Measurements from ENCODE around the gene HEPHL1. TPM values are rescaled to one million over a fixed set of nuclear protein-coding genes. Genes with fewer than 3 reads are reported as not detected.
A peak's percentile ranks its signal among the peaks of the same experiment; 100 is the strongest.
"Not testable (repeated sequence)": the region's sequence is repeated elsewhere in the genome, so short reads cannot be mapped to it uniquely, and the experiment has no call there.

HEPHL1 gene
- total RNA-seq, 3 donors from 2014 or later (not counting 1 experiment from before 2014, with no cell fraction given): not detected

DNA sequence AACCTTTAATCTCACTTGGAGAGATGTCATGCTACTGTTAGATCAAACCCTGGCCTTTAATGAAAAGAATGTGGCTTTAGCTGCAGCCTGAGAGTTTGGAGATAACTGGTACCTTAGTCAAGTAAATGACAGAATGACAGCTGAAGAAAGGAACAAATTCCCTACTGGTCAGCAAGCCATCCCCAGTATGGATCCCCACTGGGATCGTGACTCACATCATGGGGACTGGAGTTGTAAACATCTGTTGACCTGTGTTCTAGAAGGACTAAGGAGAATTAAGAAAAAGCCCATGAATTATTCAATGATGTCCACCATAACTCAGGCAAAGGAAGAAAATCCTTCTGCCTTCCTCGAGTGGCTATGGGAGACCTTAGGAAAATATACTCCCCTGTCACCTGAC is 99.4 kb downstream of the HEPHL1 start:
- 94% methylated on average over 2 of the region's 2 CpGs for WGBS (ENCODE audit: insufficient coverage)
- H3K27ac Mint-ChIP-seq; H3K27me3 Mint-ChIP-seq (ENCODE audit: low read depth in 2 of 2); H3K4me1 ChIP-seq (ENCODE audit: control insufficient read depth, insufficient read depth, low read length); ATAC-seq; H3K4me1 Mint-ChIP-seq; intact Hi-C loops (cut with micrococcal nuclease); DNase-seq; H3K36me3 ChIP-seq (ENCODE audit: control insufficient read depth, insufficient read depth, low read length); H3K9me3 Mint-ChIP-seq; H3K9me3 ChIP-seq (ENCODE audit: control insufficient read depth, insufficient read depth, low read length); H3K27ac ChIP-seq (ENCODE audit: low read length); H3K4me3 Mint-ChIP-seq; H3K36me3 Mint-ChIP-seq; H3K27me3 ChIP-seq (ENCODE audit: control insufficient read depth, insufficient read depth, low read length); H3K4me3 ChIP-seq (ENCODE audit: low read length): not testable (repeated sequence)

DNA sequence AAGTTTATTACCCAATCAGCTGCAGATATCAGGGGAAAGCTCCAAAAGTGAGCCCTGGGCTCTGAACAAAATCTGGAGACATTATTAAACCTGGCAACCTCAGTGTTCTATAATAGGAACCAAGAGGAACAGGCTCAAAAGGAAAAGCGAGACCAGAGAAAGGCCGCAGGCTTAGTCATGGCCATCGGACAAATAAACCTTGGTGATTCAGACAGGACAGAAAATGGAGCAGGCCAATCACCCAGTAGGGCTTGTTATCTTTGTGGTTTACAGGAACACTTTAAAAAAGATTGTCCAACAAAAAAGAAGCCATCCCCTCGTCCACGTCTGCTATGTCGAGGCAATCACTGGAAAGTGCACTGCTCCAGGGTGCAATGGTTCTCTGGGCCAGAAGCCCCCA is 99.8 kb downstream of the HEPHL1 start:
- H3K4me3 Mint-ChIP-seq: no peak overlapping the region
- no peaks in the 10 kb centered on the region for H3K36me3 ChIP-seq (ENCODE audit: control insufficient read depth, insufficient read depth, low read length)
- intact Hi-C loops (cut with micrococcal nuclease): no loop called here

DNA sequence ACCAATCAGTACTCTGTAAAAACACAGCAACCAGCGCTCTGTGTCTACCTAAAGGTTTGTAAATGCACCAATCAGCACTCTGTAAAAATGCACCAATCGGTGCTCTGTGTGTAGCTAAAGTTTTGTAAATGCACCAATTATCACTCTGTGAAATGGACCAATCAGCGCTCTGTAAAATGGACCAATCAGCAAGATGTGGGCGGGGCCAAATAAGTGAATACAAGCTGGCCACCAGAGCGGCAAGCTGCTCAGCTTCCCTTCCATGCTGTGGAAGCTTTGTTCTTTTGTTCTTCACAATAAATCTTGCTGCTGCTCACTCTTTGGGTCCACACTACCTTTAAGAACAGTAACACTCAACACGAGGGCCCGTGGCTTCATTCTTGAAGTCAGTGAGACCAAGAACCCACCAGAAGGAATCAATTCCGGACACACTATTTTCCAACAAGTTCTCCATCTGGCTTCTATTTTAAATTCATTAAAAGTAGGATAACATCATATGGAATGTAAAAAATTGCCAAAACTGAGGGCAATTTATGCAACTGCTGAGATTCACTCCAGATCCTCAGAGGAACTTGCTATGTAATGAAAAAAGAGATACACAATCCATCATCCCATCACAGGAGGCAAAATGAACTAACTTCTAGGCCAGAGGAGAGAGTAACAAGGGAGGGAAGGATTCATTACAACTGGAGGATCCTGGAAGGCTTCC is 104.4 kb downstream of the HEPHL1 start:
- Mint-ChIP-seq H3K27me3 (ENCODE audit: low read depth in 2 of 2) (no peaks in the 10 kb centered on the region), H3K4me3 (no peak overlapping the region), H3K4me1 (peaks cover 10 to 17% of the 10 kb centered on the region in 2 donors), H3K36me3 (no peaks in the 10 kb centered on the region), H3K9me3 (no peaks in the 10 kb centered on the region), H3K27ac (no peak overlapping the region)
- WGBS (ENCODE audit: insufficient coverage): 92% methylated on average over 7 of the region's 8 CpGs
- intact Hi-C loops (cut with micrococcal nuclease): loop anchor here (5.0 kb wide), 2 partner anchors 347 to 383 kb away; partner anchors contain the start of genes C11orf54 and TAF1D
- Histone ChIP-seq H3K27ac (ENCODE audit: low read length) (no peak overlapping the region), H3K4me3 (ENCODE audit: low read length) (no peak overlapping the region), H3K36me3 (ENCODE audit: control insufficient read depth, insufficient read depth, low read length) (no peaks in the 10 kb centered on the region), H3K9me3 (ENCODE audit: control insufficient read depth, insufficient read depth, low read length) (no peaks in the 10 kb centered on the region), H3K4me1 (ENCODE audit: control insufficient read depth, insufficient read depth, low read length) (peaks cover 17% of the 10 kb centered on the region), H3K27me3 (ENCODE audit: control insufficient read depth, insufficient read depth, low read length) (no peaks in the 10 kb centered on the region)
- TF ChIP-seq, protein P1, sequence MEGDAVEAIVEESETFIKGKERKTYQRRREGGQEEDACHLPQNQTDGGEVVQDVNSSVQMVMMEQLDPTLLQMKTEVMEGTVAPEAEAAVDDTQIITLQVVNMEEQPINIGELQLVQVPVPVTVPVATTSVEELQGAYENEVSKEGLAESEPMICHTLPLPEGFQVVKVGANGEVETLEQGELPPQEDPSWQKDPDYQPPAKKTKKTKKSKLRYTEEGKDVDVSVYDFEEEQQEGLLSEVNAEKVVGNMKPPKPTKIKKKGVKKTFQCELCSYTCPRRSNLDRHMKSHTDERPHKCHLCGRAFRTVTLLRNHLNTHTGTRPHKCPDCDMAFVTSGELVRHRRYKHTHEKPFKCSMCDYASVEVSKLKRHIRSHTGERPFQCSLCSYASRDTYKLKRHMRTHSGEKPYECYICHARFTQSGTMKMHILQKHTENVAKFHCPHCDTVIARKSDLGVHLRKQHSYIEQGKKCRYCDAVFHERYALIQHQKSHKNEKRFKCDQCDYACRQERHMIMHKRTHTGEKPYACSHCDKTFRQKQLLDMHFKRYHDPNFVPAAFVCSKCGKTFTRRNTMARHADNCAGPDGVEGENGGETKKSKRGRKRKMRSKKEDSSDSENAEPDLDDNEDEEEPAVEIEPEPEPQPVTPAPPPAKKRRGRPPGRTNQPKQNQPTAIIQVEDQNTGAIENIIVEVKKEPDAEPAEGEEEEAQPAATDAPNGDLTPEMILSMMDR (IDR thresholded peaks at IDR 0.05): no peak
- DNase-seq: no peak
- no peak for ATAC-seq

More for the DNA sequence above, 99.8 kb downstream of the HEPHL1 start:
- ATAC-seq: no peak
- no peaks in the 10 kb centered on the region for H3K27me3 Mint-ChIP-seq (ENCODE audit: low read depth in 2 of 2)
- Histone ChIP-seq H3K4me1 (ENCODE audit: control insufficient read depth, insufficient read depth, low read length) (no peaks in the 10 kb centered on the region), H3K27me3 (ENCODE audit: control insufficient read depth, insufficient read depth, low read length) (no peaks in the 10 kb centered on the region), H3K27ac (ENCODE audit: low read length) (no peak overlapping the region), H3K9me3 (ENCODE audit: control insufficient read depth, insufficient read depth, low read length) (no peaks in the 10 kb centered on the region), H3K4me3 (ENCODE audit: low read length) (no peak overlapping the region)
- DNase-seq: no peak
- 96% methylated on average over 6 of the region's 6 CpGs for WGBS (ENCODE audit: insufficient coverage)
- no peak overlapping the region for H3K27ac Mint-ChIP-seq
- H3K36me3 Mint-ChIP-seq: no peaks in the 10 kb centered on the region
- no peaks in the 10 kb centered on the region for H3K4me1 Mint-ChIP-seq
- TF ChIP-seq, protein P1 (IDR thresholded peaks at IDR 0.05): no peak
- no peaks in the 10 kb centered on the region for H3K9me3 Mint-ChIP-seq

DNA sequence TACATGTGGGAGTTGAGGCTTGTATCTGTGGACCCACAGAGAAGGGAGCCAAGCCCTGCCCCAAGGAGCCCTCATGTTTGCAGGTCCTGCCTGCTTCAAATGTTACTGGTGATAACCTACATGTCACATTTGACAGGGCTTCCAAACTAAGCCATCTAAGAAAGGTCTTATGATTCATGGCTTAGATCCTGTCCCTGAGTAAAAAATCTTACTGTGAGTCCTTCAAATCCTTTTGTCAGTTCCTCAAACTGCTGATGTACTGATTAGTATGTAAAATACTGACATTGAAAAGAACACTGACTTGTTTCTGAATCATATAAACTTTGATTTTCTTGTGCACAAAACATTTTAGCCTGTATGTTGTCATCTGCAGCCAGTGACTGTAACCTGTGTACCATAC is 106.5 kb downstream of the HEPHL1 start:
- no peaks in the 10 kb centered on the region for H3K36me3 ChIP-seq (ENCODE audit: control insufficient read depth, insufficient read depth, low read length)
- H3K27me3 ChIP-seq (ENCODE audit: control insufficient read depth, insufficient read depth, low read length): no peaks in the 10 kb centered on the region
- TF ChIP-seq, protein P1 (IDR thresholded peaks at IDR 0.05): no peak
- no peak overlapping the region for H3K4me3 Mint-ChIP-seq
- intact Hi-C loops (cut with micrococcal nuclease): loop anchor here (5.0 kb wide), 2 partner anchors 345 to 385 kb away; partner anchors contain the start of genes C11orf54 and TAF1D
- no peak overlapping the region for H3K4me3 ChIP-seq (ENCODE audit: low read length)
- peaks cover 10 to 17% of the 10 kb centered on the region in 2 donors for H3K4me1 Mint-ChIP-seq
- no peaks in the 10 kb centered on the region for H3K9me3 ChIP-seq (ENCODE audit: control insufficient read depth, insufficient read depth, low read length)
- H3K9me3 Mint-ChIP-seq: no peaks in the 10 kb centered on the region
- no peaks in the 10 kb centered on the region for H3K36me3 Mint-ChIP-seq
- ATAC-seq: no peak
- peak overlapping the region in 1 of 2 donors; percentile 1 for H3K27ac Mint-ChIP-seq
- DNase-seq: peak in 1 of 2 donors; percentile 10
- H3K27ac ChIP-seq (ENCODE audit: low read length): no peak overlapping the region
- peaks cover 27% of the 10 kb centered on the region for H3K4me1 ChIP-seq (ENCODE audit: control insufficient read depth, insufficient read depth, low read length)
- no peaks in the 10 kb centered on the region for H3K27me3 Mint-ChIP-seq (ENCODE audit: low read depth in 2 of 2)
